Endothelial cell of umbilical vein (primary cell): Measurements from ENCODE around the gene POLR2F. TPM values are rescaled to one million over a fixed set of nuclear protein-coding genes. Genes with fewer than 3 reads are reported as not detected.

Experiments
- BruUV-seq: library from RNA; stranded (reverse); fragments of 400-500 nt; replicated peaks from 2 replicates; lab custom pipeline; 2021; lab: Mats Ljungman, UMichigan
- CTCF ChIA-PET: fragments of 300-600, 350-600 bp; sonication (Branson Sonifier 250); formaldehyde crosslinking; loops from one replicate; lab custom pipeline; 2021; ENCODE audit warnings: antibody characterized with exemption, inconsistent platforms; lab: Charles Lee
- POLR2A ChIA-PET: fragments of 300-600, 350-600 bp; sonication (Branson Sonifier 250); formaldehyde crosslinking; loops from one replicate; lab custom pipeline; 2021; ENCODE audit warnings: antibody characterized with exemption, inconsistent platforms; lab: Charles Lee
- DNase-seq: peaks from one replicate; pipeline ENCODE4 v3.0.0-alpha.2; 2011; ENCODE audit warnings: low read depth, low spot score
- FAIRE-seq: peaks from 2 replicates; lab custom pipeline; 2011; peaks lifted over from hg19 to GRCh38; lab: Jason Lieb, UNC
- H2AFZ ChIP-seq: 2 replicates; pipeline ENCODE4 v1.6.0; 2012; ENCODE audit warnings: low read depth, low read length, control low read depth, inconsistent platforms
- H3K27ac ChIP-seq: 2 replicates; pipeline ENCODE4 v1.5.1; 2011; ENCODE audit warnings: low read depth, mild to moderate bottlenecking, control low read depth, low read length, moderate library complexity; ENCODE audit not compliant: insufficient read depth
- H3K27me3 ChIP-seq, 2 experiments: 2 replicates each; pipeline versions ENCODE4 v1.6.0 to v1.6.1; 2011; ENCODE audit warnings: low read length in 2 of 2, mixed read lengths in 1 of 2; ENCODE audit not compliant: control insufficient read depth in 2 of 2, insufficient read depth in 2 of 2
- H3K36me3 ChIP-seq, 2 experiments: 2 replicates in 1 of 2; 3 replicates in 1 of 2; pipeline ENCODE4 v1.5.1; 2011; ENCODE audit warnings: low read length in 2 of 2, mild to moderate bottlenecking in 1 of 2, moderate library complexity in 1 of 2; ENCODE audit not compliant: control insufficient read depth in 2 of 2, insufficient read depth in 2 of 2; ENCODE audit errors: extremely low read depth in 1 of 2
- H3K4me1 ChIP-seq: 3 replicates; pipeline ENCODE4 v1.5.1; 2011; ENCODE audit warnings: mild to moderate bottlenecking, low read length; ENCODE audit not compliant: control insufficient read depth, insufficient read depth; ENCODE audit errors: extremely low read depth
- H3K4me2 ChIP-seq: 2 replicates; pipeline ENCODE4 v1.6.1; 2011; ENCODE audit warnings: low read length, control low read depth, mixed read lengths; ENCODE audit not compliant: insufficient read depth
- H3K4me3 ChIP-seq, 3 experiments: fragments of 200-600 bp in 1 of 3; sonication (generic), shearing (Covaris generic) in 1 of 3; replicated peaks in 1 of 3; 2 replicates each; pipeline ENCODE4 v1.5.1; 2011 to 2016; ENCODE audit warnings: control low read depth in 3 of 3, low read length in 3 of 3, mild to moderate bottlenecking in 2 of 3, inconsistent platforms in 1 of 3, low read depth in 1 of 3, moderate library complexity in 1 of 3; ENCODE audit not compliant: insufficient read depth in 1 of 3
- H3K79me2 ChIP-seq: 2 replicates; pipeline ENCODE4 v1.6.0; 2012; ENCODE audit warnings: low read length, inconsistent platforms; ENCODE audit not compliant: control insufficient read depth, insufficient read depth
- H3K9ac ChIP-seq: replicated peaks from 2 replicates; pipeline ENCODE3; 2011; ENCODE audit warnings: low read length, control low read depth; ENCODE audit not compliant: insufficient read depth; ENCODE audit errors: extremely low read depth
- H3K9me1 ChIP-seq: replicated peaks from 3 replicates; pipeline ENCODE4 v1.6.0; 2011; ENCODE audit warnings: mild to moderate bottlenecking, low read length; ENCODE audit not compliant: control insufficient read depth, insufficient read depth; ENCODE audit errors: extremely low read depth
- H3K9me3 ChIP-seq: replicated peaks from 2 replicates; pipeline ENCODE4 v1.5.1; 2012; ENCODE audit warnings: low read length, inconsistent platforms; ENCODE audit not compliant: control insufficient read depth, insufficient read depth
- H4K20me1 ChIP-seq: replicated peaks from 2 replicates; pipeline ENCODE3; 2011; ENCODE audit warnings: mild to moderate bottlenecking, low read length; ENCODE audit not compliant: control insufficient read depth, insufficient read depth; ENCODE audit errors: extremely low read depth
- EZH2 ChIP-seq: IDR thresholded peaks from 2 replicates; pipeline ENCODE4 v1.6.1; 2012; ENCODE audit warnings: borderline replicate concordance, low read depth, mild to moderate bottlenecking, moderate library complexity, low read length, inconsistent platforms; ENCODE audit not compliant: severe bottlenecking
- MAX ChIP-seq: IDR thresholded peaks from 2 replicates; pipeline ENCODE4 v1.6.1; 2011; ENCODE audit not compliant: insufficient read depth, insufficient read length
- POLR2A ChIP-seq: IDR thresholded peaks from 2 replicates; pipeline ENCODE4 v1.6.1; 2012; ENCODE audit warnings: low read depth, mild to moderate bottlenecking, control low read depth, low read length
- POLR2AphosphoS5 ChIP-seq: IDR thresholded peaks from 2 replicates; pipeline ENCODE4 v1.6.1; 2012; ENCODE audit warnings: low read depth, mild to moderate bottlenecking, control low read depth, low read length, moderate library complexity; ENCODE audit not compliant: insufficient read depth
- dilution Hi-C: fragments of 300-500 bp; cut with MboI; formaldehyde crosslinking; loops from one replicate; pipeline ENCODE4 v1.15.0; 2019; ENCODE audit warnings: low sequenced_read_pairs; ENCODE audit not compliant: extremely low pct_ligation_motif_present
- intact Hi-C: fragments of 100-400 bp; cut with micrococcal nuclease; formaldehyde crosslinking; loops from one replicate; pipeline ENCODE4 v1.10.0; 2022
- polyA plus RNA-seq, 4 experiments: library from polyadenylated mRNA; depleted of rRNA in 3 of 4; stranded (reverse) in 3 of 4; unstranded in 1 of 4; fragments of >200 nt; gene quantifications; 2 replicates each; pipeline versions ENCODE4 v1.2.1 to v1.2.3, GENCODE V29; 2011 to 2012; ENCODE audit warnings: missing spikeins in 1 of 4
- total RNA-seq: library from RNA; stranded (reverse); gene quantifications from 2 replicates; pipeline ENCODE4 v1.2.3, GENCODE V29; 2021
- TF ChIP-seq, protein P1 (sequence below), 2 donors: IDR thresholded peaks; 1 replicate in 1 of 2; 2 replicates in 1 of 2; pipeline ENCODE4 v1.5.1; 2011; ENCODE audit warnings: low read length in 2 of 2, mild to moderate bottlenecking in 2 of 2, moderate library complexity in 2 of 2, control low read depth in 1 of 2, inconsistent platforms in 1 of 2, low read depth in 1 of 2; ENCODE audit not compliant: insufficient read depth in 1 of 2; ENCODE audit errors: extremely low read depth in 1 of 2

Gene POLR2F
- total and polyA plus RNA-seq, 2 donors (not counting 3 experiments of a cell fraction or from before 2014, with no cell fraction given): 106 to 112 TPM

GRCh38 chr22:37942133-37942532, 11.4 kb upstream of the POLR2F start:
- DNase-seq: no peak
- H3K79me2 ChIP-seq: no peaks in the 10 kb centered on the region
- peaks cover 9 to 28% of the 10 kb centered on the region in 2 experiments for H3K36me3 ChIP-seq
- peaks cover 5% of the 10 kb centered on the region for H3K4me1 ChIP-seq
- no peak overlapping the region for H3K27ac ChIP-seq
- dilution Hi-C loops: no loop called here
- H2AFZ ChIP-seq: no peak overlapping the region
- H3K9me3 ChIP-seq: no peaks in the 10 kb centered on the region
- CTCF ChIA-PET: interaction anchor here (1.0 kb wide), 1 partner anchor 51 kb away, joined by 3 read pairs; no protein-coding TSS in a partner anchor
- BruUV-seq: no TSS peak
- intact Hi-C loops: no loop called here
- no peaks in the 10 kb centered on the region for H3K27me3 ChIP-seq
- no peak for FAIRE-seq
- POLR2A ChIA-PET: interaction anchor here (0.7 kb wide), 1 partner anchor 1926 kb away, joined by 3 read pairs; no protein-coding TSS in a partner anchor
- no peaks in the 10 kb centered on the region for H3K9me1 ChIP-seq
- no peaks in the 10 kb centered on the region for H4K20me1 ChIP-seq
- TF ChIP-seq EZH2: no peak
- TF ChIP-seq POLR2A: no peak
- no peak for TF ChIP-seq POLR2AphosphoS5
- TF ChIP-seq, protein P1, sequence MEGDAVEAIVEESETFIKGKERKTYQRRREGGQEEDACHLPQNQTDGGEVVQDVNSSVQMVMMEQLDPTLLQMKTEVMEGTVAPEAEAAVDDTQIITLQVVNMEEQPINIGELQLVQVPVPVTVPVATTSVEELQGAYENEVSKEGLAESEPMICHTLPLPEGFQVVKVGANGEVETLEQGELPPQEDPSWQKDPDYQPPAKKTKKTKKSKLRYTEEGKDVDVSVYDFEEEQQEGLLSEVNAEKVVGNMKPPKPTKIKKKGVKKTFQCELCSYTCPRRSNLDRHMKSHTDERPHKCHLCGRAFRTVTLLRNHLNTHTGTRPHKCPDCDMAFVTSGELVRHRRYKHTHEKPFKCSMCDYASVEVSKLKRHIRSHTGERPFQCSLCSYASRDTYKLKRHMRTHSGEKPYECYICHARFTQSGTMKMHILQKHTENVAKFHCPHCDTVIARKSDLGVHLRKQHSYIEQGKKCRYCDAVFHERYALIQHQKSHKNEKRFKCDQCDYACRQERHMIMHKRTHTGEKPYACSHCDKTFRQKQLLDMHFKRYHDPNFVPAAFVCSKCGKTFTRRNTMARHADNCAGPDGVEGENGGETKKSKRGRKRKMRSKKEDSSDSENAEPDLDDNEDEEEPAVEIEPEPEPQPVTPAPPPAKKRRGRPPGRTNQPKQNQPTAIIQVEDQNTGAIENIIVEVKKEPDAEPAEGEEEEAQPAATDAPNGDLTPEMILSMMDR (IDR thresholded peaks at IDR 0.05; ENCODE audit: extremely low read depth in 1 of 2, insufficient read depth in 1 of 2, low read depth in 1 of 2, low read length in 2 of 2): no peak
- TF ChIP-seq MAX: no peak
- no peak overlapping the region for H3K9ac ChIP-seq
- H3K4me2 ChIP-seq: no peak overlapping the region
- H3K4me3 ChIP-seq: no peak overlapping the region
